GM19099 (cell line): ENCODE data around the gene DMRT3.

Source experiments
- POLR2A ChIP-seq: IDR thresholded peaks from 3 replicates; pipeline ENCODE4 v1.6.1; 2011; ENCODE audit warnings: low read depth; ENCODE audit not compliant: insufficient read length; ENCODE audit errors: extremely low read depth

The DMRT3 gene

DNA sequence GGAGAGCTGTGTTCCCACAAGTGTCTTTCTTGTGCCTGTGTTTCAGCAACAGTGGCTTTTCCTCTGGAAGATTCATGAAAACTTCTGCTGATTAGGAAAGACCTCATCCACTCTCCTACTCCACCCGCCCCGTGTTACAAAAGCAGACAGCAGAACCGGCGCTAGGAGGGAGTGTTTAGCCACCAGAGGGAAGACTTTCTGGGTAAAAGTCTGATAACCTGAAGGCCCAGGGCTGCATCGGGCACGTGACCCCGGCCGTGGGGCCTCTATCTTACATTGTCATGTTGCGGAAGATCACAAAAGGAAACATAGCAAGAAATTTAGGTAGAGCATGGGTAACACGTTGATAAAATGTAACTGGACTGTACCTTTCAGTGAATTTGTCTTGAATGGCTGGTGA lies 41.7 kb downstream of the DMRT3 start:
- TF ChIP-seq POLR2A, result no peak

DNA sequence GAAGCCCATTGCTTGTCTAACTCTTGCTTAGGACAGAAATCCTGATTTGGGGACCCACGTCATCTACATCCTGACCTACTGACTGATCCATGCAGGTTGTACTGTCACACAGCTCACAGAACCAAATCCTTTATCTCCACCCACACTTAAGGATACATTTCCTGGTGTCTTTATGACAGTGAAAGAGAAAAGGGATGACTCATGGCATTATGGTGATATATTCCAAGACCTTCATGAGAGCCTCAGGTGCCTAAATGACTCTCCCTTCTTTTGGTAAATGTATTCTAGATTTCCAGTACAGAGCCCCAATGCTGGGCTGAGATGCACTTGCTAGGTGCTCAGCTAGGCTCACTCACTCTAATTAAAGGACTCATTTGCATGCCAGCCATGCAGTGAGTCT lies 47.7 kb downstream of the DMRT3 start:
- no peak for TF ChIP-seq POLR2A

DNA sequence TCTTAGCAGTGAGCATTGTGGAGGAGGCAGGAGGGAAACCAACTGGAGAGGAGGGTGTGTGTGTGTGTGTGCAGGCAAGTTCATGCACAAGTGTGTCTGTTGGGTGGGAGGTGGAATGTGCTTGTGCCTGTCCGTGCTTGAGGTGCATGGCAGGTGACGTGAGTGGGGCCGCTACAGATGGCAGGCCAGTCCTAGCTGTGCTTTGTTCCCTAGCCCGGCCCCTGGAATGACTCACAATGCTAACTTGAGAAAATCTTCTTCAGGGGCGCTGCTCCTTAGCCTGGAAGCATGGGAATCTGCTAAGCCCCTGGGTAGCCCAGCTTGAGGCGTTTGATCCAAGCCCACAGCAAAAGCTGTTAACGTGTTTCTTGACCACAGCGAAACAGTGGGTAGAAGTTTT lies 48.7 kb downstream of the DMRT3 start:
- TF ChIP-seq POLR2A, result no peak

DNA sequence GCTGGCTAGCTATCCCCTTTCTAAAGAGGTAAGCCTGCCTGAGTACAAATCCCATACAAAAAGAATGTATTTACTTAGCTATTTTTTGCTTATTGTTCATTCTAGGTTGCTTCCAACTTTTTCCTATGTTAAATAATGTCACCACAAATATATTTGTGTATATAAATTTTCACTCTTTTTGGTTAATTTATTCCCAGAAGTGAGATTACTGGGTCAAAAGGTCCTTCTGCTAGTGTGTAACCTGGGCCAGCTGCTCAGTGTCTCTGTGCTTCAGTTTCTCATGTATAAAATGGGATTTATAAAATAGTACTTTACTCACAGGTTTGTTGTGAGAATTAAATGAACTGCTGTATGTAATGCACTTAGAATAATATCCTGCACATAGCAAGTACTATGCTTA lies 49.8 kb downstream of the DMRT3 start:
- TF ChIP-seq POLR2A, result no peak

DNA sequence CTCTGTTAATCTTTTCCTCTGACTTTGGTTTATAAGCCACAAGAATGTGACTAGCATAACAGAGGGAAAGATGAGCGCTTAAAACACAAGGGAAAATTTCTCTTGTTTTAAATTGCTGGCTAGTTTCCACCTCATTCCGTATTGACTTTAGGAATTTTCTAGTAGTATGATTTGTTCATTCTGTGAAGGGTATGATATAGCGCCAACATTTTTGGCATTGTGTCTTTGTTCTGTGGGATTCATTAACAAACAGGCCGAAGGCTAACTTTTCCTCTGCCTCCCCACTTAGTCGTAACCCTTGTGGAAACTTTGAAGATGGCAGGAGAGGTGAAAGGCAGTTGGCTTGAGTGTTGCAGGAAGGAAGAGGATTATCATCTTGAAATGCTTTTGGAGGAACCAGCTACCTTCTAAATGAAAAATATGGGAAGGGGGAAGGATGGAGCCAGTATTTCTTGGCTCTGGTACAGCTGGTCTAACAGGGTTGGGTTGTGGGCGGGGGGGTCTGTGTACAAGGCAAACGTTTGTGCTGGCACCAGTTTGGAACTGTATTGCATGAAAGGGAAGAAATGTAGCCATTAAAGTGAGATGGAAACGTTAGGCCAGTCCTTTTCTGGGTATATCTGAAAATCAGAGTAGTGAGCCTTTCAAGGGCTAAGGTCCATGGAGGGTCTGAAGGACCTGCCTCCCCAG lies 52.2 kb downstream of the DMRT3 start:
- TF ChIP-seq POLR2A, result no peak

DNA sequence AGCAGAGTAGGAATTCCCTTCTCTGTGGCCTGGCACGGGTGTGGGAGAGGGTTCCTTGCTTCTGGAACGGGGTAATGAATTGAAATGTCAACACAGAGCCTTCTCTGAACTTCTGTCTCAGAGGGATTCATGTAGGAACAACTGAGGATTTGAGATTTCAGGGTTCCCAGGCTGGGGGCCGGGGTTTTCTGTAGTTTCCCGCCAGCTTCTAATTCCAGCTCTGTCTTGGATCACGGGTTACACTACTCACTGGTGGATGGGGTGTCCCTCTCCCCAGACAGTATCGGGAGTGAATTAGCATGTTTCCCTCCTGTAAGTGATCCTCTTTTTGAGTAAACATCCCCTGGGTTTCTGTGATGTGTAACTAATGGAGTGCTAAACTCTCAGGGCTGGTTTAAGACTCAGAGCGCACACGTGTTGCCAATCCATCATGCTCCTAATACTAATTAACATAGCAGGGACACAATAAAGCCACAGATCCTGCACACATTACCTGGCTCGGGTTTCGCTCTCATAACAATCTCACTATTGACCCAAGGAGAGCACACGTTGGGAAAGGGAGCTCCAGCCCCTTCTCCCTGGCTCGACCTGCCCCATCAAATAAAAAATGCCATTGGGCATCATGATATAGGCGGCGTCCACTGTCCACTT lies 55.6 kb downstream of the DMRT3 start:
- TF ChIP-seq POLR2A, result no peak

DNA sequence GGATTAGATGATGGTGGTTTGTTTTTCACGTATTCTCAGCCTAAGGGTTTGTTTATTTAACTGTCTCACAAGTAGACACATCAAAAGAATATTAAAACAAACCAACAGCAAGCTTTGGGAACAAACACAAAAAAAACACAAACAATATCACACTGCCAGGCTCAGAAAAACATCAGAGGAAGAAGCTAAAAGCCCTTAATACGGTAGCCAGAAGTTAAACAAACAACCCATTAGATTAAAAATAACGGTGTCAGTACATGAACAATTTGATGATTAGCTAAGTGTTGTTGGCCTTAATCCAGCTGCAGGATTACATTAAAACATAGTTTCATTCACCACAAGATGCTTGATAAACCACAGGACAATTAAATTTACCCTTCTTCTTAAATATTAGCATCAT lies 57.8 kb downstream of the DMRT3 start:
- no peak for TF ChIP-seq POLR2A

DNA sequence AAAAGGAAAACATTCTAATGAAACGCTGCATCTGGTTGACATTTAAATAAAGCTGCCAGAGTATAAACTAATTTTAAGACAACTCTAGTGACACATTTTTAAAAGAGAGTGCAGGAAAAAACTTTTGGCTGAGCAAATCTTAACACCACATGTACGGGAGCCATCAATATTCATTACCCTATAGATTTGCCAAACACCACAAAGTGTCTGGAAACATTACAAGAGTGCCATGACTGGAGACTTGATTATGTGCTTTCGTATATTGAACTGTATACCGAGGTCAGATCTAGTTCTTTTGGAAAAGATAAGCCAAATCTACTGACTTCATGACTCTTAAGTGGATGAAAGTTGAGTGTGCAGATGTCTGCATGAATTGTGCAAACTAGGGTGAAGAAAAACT lies 63.1 kb downstream of the DMRT3 start:
- TF ChIP-seq POLR2A, result no peak
